GM18526 (cell line): Measurements from ENCODE around the gene CCL18.

Experiments
- POLR2A ChIP-seq: IDR thresholded peaks from 3 replicates; pipeline ENCODE4 v1.6.1; 2011; ENCODE audit not compliant: insufficient read length; ENCODE audit errors: extremely low read depth

CCL18 gene

GRCh38 chr17:36060816-36061215, 3.3 kb upstream of the CCL18 start:
- no peak for TF ChIP-seq POLR2A

- TF ChIP-seq POLR2A, result no peak
These were observed 2.4 kb downstream of the CCL18 start for GRCh38 chr17:36066365-36066985.

DNA sequence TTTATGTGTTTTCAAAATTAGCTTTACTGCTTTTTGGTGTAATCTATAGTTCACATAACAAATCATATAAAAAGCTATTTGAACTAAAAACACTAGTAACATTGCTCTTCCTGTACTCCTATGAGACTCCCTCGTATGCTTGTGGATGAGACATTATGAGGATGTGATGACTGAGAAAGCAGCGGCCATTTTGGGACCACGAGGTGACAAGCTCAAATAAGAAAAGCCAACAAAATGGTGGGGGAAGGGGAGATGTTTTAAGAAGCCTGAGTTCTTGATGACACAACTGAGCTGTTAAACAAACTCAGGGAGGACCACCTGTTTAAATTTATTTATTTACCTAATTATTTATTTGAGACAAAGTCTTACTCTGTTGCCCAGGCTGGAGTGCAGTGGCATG, 4.5 kb downstream of the CCL18 start:
- TF ChIP-seq POLR2A, result no peak

DNA sequence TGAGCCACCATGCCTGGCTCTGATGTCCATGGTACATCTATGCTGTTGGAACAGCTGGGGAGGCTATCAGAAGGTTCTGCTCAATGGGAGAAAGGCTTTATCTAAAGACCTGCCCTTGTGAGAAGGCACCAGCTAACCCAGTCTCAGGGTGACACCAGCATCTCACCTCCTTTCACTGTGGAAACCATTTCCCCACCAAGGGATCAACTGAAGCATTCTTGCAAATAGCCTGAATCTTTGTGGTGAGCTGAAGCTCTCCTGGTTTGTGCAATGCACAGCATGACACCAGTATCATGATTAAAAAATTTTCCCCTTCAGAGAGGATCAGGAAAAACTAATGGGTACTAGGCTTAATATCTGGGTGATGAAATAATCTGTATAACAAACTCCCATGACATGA, 5.1 kb downstream of the CCL18 start:
- no peak for TF ChIP-seq POLR2A

DNA sequence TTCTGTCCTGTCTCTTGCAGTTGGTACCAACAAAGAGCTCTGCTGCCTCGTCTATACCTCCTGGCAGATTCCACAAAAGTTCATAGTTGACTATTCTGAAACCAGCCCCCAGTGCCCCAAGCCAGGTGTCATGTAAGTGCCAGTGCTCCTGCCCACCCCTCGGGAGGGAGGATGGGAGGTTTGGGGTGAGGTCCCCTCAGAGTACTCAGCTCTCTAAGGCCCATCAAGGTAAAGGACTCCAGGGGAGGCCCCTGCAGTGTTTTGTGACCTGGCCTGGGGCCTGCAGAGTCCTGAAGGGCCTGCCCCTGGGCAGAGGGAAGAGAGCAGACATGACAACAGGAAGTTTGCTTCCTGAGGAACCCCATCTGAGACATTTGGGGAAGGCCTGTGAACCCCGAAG, 6.4 kb downstream of the CCL18 start:
- no peak for TF ChIP-seq POLR2A

DNA sequence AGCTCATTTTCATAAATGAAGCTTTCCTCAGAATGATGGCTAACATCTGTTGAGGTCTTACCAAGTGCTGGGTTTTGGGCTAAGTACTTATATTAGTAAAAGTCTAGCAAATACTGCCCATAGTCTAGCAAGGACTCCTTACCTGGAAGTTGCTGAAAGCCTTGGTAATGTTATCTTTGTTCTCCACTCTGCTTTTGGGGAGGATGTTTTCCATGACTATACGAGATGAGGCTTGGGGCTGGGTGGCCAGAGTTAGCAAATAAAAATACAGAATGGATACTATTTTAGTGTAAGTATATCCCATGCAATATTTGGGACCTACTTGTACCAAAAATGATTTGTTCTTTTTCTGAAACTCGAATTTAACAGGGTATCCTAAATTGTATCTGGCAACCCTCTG, 7.7 kb downstream of the CCL18 start:
- no peak for TF ChIP-seq POLR2A

GRCh38 chr17:36072431-36073121, 8.5 kb downstream of the CCL18 start:
- TF ChIP-seq POLR2A, result no peak

GRCh38 chr17:36074365-36074764, 10.3 kb downstream of the CCL18 start:
- TF ChIP-seq POLR2A, result no peak

DNA sequence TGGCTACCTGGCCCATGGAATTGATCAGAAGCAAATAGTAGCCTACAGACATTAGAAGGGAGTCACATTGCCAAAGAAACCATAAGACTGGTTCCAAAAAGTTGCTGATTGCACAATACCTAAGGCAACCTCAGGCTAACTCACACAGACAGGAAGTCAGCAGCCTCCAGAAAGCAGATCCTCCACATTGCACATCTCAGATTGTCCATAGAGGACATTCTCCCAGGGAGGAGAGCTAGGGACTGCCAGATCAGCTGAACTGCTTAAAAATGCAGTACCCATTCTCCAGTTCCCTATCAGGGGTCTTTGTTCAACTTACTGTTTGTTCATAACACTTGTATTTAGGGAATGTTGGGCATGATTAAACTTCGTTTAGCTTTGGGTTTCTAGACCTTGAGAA, 21.7 kb downstream of the CCL18 start:
- TF ChIP-seq POLR2A, result no peak

DNA sequence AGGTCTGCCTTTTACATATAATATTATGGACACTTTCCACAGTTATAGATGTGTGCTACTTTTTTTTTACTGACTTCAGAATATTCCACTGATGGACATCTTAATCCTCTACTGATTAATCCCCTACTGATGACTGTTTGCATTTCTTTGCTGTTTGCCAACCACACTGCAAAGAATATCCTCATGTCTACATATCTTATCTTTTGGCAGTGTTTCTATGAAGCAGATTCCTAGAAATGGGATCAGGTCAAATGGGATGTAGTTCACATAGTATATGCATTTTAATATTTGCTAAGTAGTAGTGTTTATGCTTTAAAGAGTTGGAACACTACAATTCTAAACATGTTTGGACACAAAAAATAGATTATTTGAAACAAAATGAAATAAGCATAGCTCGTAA, 22.7 kb downstream of the CCL18 start:
- no peak for TF ChIP-seq POLR2A

DNA sequence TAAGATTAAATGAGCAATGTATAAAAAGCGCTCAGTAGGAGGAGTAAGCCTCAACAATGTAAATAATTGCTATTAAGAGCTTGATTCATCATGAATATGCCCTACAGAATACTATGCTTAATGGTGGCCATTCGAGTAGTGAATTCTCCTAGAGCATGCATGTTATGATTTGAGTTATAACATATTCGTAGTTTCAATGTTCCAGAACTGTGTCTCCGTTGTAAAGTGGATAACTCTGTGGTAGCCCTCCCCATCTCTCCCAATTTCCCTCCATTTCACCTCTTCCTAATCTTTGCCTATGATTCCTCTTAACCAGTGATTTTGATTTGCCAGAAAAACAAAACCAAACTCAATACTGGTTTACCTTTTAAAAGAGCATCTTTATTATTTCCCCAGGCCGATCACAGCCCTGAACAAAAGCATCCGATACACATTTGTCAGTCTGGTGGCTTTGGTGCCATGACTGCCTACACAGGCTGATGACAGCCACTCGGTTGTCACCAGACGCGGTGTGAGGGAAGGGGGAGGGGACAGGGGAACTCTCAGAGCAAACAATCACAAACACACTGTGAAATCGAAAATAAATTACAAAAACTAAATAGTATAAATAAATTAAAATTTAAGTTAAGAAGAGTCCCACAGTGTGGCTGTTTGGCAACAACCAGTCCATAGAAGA, 24.0 kb downstream of the CCL18 start:
- peak; percentile 21 for TF ChIP-seq POLR2A

GRCh38 chr17:36088670-36089338, 24.7 kb downstream of the CCL18 start:
- peak; percentile 60 for TF ChIP-seq POLR2A

DNA sequence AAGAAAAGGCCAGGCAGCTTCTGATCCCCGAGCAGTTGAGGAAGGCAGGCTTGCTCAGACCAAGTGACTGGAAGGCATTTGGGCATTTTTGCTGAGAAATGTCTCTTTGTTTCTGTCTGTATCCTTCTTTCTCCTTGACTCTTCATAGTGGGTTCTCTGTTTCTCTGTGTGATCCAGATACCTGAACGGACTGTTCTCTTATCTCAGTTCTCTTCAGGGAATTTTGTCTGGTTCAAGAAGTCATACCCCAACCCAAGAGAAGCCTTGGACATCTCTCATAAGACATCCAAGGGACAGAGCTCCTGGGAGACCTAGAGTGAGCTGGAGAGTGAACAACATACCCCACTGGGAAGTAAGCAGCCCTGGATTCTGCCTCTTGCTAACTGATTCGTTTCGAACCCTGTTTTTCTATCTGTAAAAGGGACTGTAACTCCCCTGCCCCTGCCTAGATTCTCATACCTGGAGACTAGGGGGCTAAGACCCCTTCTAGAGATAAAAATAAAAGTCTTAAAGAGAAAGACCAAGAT, 25.3 kb downstream of the CCL18 start:
- no peak for TF ChIP-seq POLR2A

DNA sequence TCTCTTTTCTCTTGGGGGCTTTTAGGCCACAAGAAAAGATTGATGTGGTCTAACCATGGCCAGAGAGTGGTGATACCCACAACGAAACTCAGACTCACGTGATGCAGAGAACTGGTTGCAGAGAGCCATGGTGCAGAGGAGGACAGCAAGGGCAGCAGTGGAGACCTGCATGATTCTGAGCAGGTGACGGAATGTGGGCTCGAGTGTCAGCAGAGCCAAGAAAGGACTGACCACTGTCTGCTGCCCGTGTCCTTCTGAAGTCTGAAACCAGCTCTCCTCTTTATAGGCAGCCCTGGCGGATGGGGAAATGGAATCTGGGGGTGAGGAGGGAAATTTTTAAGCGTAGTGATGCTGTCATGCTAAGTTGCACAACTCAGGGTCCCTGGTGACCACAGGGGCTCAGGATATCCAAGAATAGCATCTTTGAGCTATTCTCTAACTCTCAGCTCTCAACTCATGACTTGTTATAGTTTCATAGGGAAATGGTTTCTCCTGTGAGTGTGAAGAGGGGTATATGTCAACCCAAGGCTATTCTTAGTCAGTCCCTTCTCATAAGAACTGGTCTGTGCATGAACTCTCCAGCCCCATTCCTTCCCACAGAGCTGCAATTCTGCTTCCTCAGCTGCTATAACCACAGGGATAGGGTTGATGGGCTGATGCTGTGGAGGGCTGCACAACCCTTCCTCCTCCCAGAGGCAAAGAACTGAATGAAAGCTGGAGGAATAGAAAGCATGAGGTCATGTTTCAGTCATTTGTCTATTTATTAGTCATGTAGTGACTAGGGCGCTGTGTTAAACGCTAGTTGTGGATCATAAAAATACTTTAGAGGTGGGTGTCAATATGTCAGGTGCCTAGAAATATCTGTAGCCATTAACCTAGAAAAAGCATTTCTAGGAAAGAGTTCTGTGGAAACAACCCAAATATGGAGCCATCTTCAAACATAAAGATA, 26.1 kb downstream of the CCL18 start, which contains the start of gene CCL3:
Gene CCL3, minus strand, starts transcription at position 256 of the 949 bp plus-strand sequence. Its CDS starts 85 bp downstream, at position 171.
- TF ChIP-seq POLR2A, result peak; percentile 91
